Measurements from ENCODE around the gene CR1L.

Gene CR1L

GRCh38 chr1:207754974-207755700 lies 110.2 kb downstream of the CR1L start (continued):
- TF ChIP-seq, protein P1, sequence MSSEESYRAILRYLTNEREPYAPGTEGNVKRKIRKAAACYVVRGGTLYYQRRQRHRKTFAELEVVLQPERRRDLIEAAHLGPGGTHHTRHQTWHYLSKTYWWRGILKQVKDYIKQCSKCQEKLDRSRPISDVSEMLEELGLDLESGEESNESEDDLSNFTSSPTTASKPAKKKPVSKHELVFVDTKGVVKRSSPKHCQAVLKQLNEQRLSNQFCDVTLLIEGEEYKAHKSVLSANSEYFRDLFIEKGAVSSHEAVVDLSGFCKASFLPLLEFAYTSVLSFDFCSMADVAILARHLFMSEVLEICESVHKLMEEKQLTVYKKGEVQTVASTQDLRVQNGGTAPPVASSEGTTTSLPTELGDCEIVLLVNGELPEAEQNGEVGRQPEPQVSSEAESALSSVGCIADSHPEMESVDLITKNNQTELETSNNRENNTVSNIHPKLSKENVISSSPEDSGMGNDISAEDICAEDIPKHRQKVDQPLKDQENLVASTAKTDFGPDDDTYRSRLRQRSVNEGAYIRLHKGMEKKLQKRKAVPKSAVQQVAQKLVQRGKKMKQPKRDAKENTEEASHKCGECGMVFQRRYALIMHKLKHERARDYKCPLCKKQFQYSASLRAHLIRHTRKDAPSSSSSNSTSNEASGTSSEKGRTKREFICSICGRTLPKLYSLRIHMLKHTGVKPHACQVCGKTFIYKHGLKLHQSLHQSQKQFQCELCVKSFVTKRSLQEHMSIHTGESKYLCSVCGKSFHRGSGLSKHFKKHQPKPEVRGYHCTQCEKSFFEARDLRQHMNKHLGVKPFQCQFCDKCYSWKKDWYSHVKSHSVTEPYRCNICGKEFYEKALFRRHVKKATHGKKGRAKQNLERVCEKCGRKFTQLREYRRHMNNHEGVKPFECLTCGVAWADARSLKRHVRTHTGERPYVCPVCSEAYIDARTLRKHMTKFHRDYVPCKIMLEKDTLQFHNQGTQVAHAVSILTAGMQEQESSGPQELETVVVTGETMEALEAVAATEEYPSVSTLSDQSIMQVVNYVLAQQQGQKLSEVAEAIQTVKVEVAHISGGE (tag by site-specific recombination; conservative IDR thresholded peaks at IDR 0.05; ENCODE audit: low read depth): no peak
- TF ChIP-seq ZNF830 (tag by site-specific recombination; IDR thresholded peaks at IDR 0.05; ENCODE audit: low read depth) (no peak), ZNF704 (tag by site-specific recombination; IDR thresholded peaks at IDR 0.05) (no peak), ZNF513 (tag by site-specific recombination; IDR thresholded peaks at IDR 0.05) (no peak), ZNF10 (tag by site-specific recombination; IDR thresholded peaks at IDR 0.05) (0 out of 2 replicates have a peak, but pooled peaks have one; percentile 41), ZNF184 (tag by site-specific recombination; IDR thresholded peaks at IDR 0.05) (no peak), ZNF561 (tag by site-specific recombination; IDR thresholded peaks at IDR 0.05; ENCODE audit: borderline replicate concordance) (no peak), ZNF302 (tag by site-specific recombination; IDR thresholded peaks at IDR 0.05; ENCODE audit: low read depth) (no peak), ZNF544 (tag by site-specific recombination; IDR thresholded peaks at IDR 0.05) (no peak)
- TF ChIP-seq, protein P2, sequence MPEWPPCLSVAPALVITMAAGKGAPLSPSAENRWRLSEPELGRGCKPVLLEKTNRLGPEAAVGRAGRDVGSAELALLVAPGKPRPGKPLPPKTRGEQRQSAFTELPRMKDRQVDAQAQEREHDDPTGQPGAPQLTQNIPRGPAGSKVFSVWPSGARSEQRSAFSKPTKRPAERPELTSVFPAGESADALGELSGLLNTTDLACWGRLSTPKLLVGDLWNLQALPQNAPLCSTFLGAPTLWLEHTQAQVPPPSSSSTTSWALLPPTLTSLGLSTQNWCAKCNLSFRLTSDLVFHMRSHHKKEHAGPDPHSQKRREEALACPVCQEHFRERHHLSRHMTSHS (tag by site-specific recombination; IDR thresholded peaks at IDR 0.05): no peak
- TF ChIP-seq, protein P3, sequence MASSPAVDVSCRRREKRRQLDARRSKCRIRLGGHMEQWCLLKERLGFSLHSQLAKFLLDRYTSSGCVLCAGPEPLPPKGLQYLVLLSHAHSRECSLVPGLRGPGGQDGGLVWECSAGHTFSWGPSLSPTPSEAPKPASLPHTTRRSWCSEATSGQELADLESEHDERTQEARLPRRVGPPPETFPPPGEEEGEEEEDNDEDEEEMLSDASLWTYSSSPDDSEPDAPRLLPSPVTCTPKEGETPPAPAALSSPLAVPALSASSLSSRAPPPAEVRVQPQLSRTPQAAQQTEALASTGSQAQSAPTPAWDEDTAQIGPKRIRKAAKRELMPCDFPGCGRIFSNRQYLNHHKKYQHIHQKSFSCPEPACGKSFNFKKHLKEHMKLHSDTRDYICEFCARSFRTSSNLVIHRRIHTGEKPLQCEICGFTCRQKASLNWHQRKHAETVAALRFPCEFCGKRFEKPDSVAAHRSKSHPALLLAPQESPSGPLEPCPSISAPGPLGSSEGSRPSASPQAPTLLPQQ (tag by site-specific recombination; IDR thresholded peaks at IDR 0.05): no peak

- Histone ChIP-seq H3K36me3 (ENCODE audit: control insufficient read depth in 2 of 2, insufficient read depth in 1 of 2, low read length in 2 of 2) (peaks cover 8 to 36% of the 10 kb centered on the region in 2 experiments), H3K4me1 (ENCODE audit: control insufficient read depth, insufficient read depth, low read length) (peaks cover 23% of the 10 kb centered on the region), H3K9me3 (ENCODE audit: control insufficient read depth, insufficient read depth, low read depth, low read length) (no peaks in the 10 kb centered on the region), H3K4me3 (ENCODE audit: low read depth, low read length) (no peak overlapping the region), H3K27ac (ENCODE audit: extremely low read depth, low read depth, low read length) (no peak overlapping the region)
- POLR2A ChIA-PET: no interaction called here
- CTCF ChIA-PET: interaction anchor here (0.7 to 0.9 kb wide), 2 partner anchors 42 to 44 kb away, joined by 3 read pairs; no protein-coding TSS in a partner anchor
- TF ChIP-seq ZBTB17 (tag by site-specific recombination; IDR thresholded peaks at IDR 0.05): peak; percentile 84
- TF ChIP-seq SCRT2 (tag by site-specific recombination; IDR thresholded peaks at IDR 0.05): peak; percentile 76; the same call in 1 of the 2 replicates
- no peak for TF ChIP-seq ZBTB8A (tag by site-specific recombination; IDR thresholded peaks at IDR 0.05)
- no peak for TF ChIP-seq KLF9 (tag by site-specific recombination; IDR thresholded peaks at IDR 0.05; ENCODE audit: low read depth)
- TF ChIP-seq OSR2 (tag by site-specific recombination; IDR thresholded peaks at IDR 0.05): peak; percentile 20; the same call in 1 of the 2 replicates
- TF ChIP-seq GFI1B (tag by site-specific recombination; IDR thresholded peaks at IDR 0.05): 0 out of 2 replicates have a peak, but pooled peaks have one; percentile 12
- TF ChIP-seq ZNF600 (tag by site-specific recombination; IDR thresholded peaks at IDR 0.05): 0 out of 2 replicates have a peak, but pooled peaks have one; percentile 13
- peak; percentile 68 for TF ChIP-seq GLIS1 (tag by site-specific recombination; IDR thresholded peaks at IDR 0.05)
- peak; percentile 32; the same call in 1 of the 2 replicates for TF ChIP-seq FEZF1 (tag by site-specific recombination; IDR thresholded peaks at IDR 0.05)
- no peak for TF ChIP-seq ZNF830 (tag by site-specific recombination; IDR thresholded peaks at IDR 0.05; ENCODE audit: low read depth)
- TF ChIP-seq ZNF843 (tag by site-specific recombination; IDR thresholded peaks at IDR 0.05): 0 out of 2 replicates have a peak, but pooled peaks have one; percentile 30
- TF ChIP-seq, protein P4, sequence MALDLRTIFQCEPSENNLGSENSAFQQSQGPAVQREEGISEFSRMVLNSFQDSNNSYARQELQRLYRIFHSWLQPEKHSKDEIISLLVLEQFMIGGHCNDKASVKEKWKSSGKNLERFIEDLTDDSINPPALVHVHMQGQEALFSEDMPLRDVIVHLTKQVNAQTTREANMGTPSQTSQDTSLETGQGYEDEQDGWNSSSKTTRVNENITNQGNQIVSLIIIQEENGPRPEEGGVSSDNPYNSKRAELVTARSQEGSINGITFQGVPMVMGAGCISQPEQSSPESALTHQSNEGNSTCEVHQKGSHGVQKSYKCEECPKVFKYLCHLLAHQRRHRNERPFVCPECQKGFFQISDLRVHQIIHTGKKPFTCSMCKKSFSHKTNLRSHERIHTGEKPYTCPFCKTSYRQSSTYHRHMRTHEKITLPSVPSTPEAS (tag by site-specific recombination; IDR thresholded peaks at IDR 0.05): no peak
- TF ChIP-seq WT1 (tag by site-specific recombination; IDR thresholded peaks at IDR 0.05): no peak
These were observed 111.1 kb downstream of the CR1L start for GRCh38 chr1:207755846-207756693.
